Keratinocyte (primary cell): ENCODE measurements around the gene TOB2. TPM values are rescaled to one million over a fixed set of nuclear protein-coding genes. Genes with fewer than 3 reads are reported as not detected.
"Not testable (repeated sequence)": the region's sequence is repeated elsewhere in the genome, so short reads cannot be mapped to it uniquely, and the experiment has no call there.

Experiments used
- DNase-seq: peaks from one replicate; pipeline ENCODE4 v3.0.0-alpha.2; 2011; ENCODE audit warnings: low read depth, missing footprints, low spot score
- FAIRE-seq: peaks from 2 replicates; lab custom pipeline; 2011; peaks lifted over from hg19 to GRCh38; lab: Jason Lieb, UNC
- H2AFZ ChIP-seq: 2 replicates; pipeline ENCODE4 v1.6.0; 2012; ENCODE audit warnings: low read length, control low read depth, inconsistent platforms; ENCODE audit not compliant: control insufficient read depth
- H3K27ac ChIP-seq: 2 replicates; pipeline ENCODE4 v1.5.1; 2011; ENCODE audit warnings: low read length; ENCODE audit not compliant: control insufficient read depth, insufficient read depth
- H3K27me3 ChIP-seq: 3 replicates; pipeline ENCODE4 v1.6.0; 2011; ENCODE audit warnings: low read length; ENCODE audit not compliant: control insufficient read depth, insufficient read depth; ENCODE audit errors: extremely low read depth
- H3K36me3 ChIP-seq, 2 experiments: 2 replicates in 1 of 2; 3 replicates in 1 of 2; pipeline ENCODE4 v1.5.1; 2011; ENCODE audit warnings: low read length in 2 of 2, mild to moderate bottlenecking in 1 of 2; ENCODE audit not compliant: control insufficient read depth in 2 of 2, insufficient read depth in 2 of 2; ENCODE audit errors: extremely low read depth in 1 of 2
- H3K4me1 ChIP-seq: 3 replicates; pipeline ENCODE4 v1.5.1; 2011; ENCODE audit warnings: low read length; ENCODE audit not compliant: control insufficient read depth, insufficient read depth; ENCODE audit errors: extremely low read depth
- H3K4me2 ChIP-seq: 3 replicates; pipeline ENCODE4 v1.6.0; 2011; ENCODE audit warnings: low read depth, low read length; ENCODE audit not compliant: control insufficient read depth, insufficient read depth; ENCODE audit errors: extremely low read depth
- H3K4me3 ChIP-seq, 3 experiments: fragments of 200-600 bp in 1 of 3; sonication (generic) in 1 of 3; 2 replicates in 2 of 3; 3 replicates in 1 of 3; pipeline ENCODE4 v1.5.1; 2011 to 2016; ENCODE audit warnings: low read length in 3 of 3, mild to moderate bottlenecking in 3 of 3, control low read depth in 2 of 3, inconsistent platforms in 1 of 3, low read depth in 1 of 3, mixed read lengths in 1 of 3, mixed run types in 1 of 3, moderate library complexity in 1 of 3; ENCODE audit not compliant: control insufficient read depth in 2 of 3, insufficient read depth in 2 of 3; ENCODE audit errors: extremely low read depth in 1 of 3
- H3K79me2 ChIP-seq: 2 replicates; pipeline ENCODE4 v1.6.0; 2012; ENCODE audit warnings: low read length; ENCODE audit not compliant: control insufficient read depth, insufficient read depth
- H3K9ac ChIP-seq: 3 replicates; pipeline ENCODE4 v1.6.0; 2011; ENCODE audit warnings: low read length; ENCODE audit not compliant: control insufficient read depth, insufficient read depth; ENCODE audit errors: extremely low read depth
- H3K9me1 ChIP-seq: 3 replicates; pipeline ENCODE4 v1.6.0; 2011; ENCODE audit warnings: low read length; ENCODE audit not compliant: control insufficient read depth, insufficient read depth; ENCODE audit errors: extremely low read depth
- H3K9me3 ChIP-seq: 2 replicates; pipeline ENCODE4 v1.5.1; 2012; ENCODE audit warnings: low read depth, low read length; ENCODE audit not compliant: control insufficient read depth
- H4K20me1 ChIP-seq: 3 replicates; pipeline ENCODE4 v1.6.0; 2011; ENCODE audit warnings: low read length; ENCODE audit not compliant: control insufficient read depth, insufficient read depth; ENCODE audit errors: extremely low read depth
- EZH2 ChIP-seq: IDR thresholded peaks from one replicate; pipeline ENCODE4 v1.6.1; 2012; ENCODE audit warnings: inconsistent platforms, mild to moderate bottlenecking, low read length, moderate library complexity
- dilution Hi-C: fragments of 300-500 bp; cut with MboI; formaldehyde crosslinking; loops from one replicate; pipeline ENCODE4 v1.7.0; 2020; ENCODE audit warnings: low sequenced_read_pairs; ENCODE audit not compliant: extremely low pct_ligation_motif_present
- polyA plus RNA-seq, 5 experiments: library from polyadenylated mRNA; depleted of rRNA in 3 of 5; stranded (reverse) in 3 of 5; stranded (forward) in 1 of 5; unstranded in 1 of 5; fragments of >200 nt; gene quantifications; 1 replicate in 1 of 5; 2 replicates in 3 of 5; 3 replicates in 1 of 5; pipeline versions ENCODE4 v1.2.1 to v1.2.3, GENCODE V29; 2011 to 2012; ENCODE audit warnings: missing spikeins in 2 of 5, low read depth in 1 of 5, low replicate concordance in 1 of 5
- TF ChIP-seq, protein P1 (sequence below), 3 experiments: IDR thresholded peaks in 1 of 3; conservative IDR thresholded peaks in 1 of 3; optimal IDR thresholded peaks in 1 of 3; 2 replicates in 2 of 3; 3 replicates in 1 of 3; pipeline versions ENCODE3 to v1.5.1; 2011; ENCODE audit warnings: low read length in 3 of 3, mild to moderate bottlenecking in 3 of 3, moderate library complexity in 2 of 3, control low read depth in 1 of 3, inconsistent platforms in 1 of 3; ENCODE audit not compliant: insufficient read depth in 2 of 3; ENCODE audit errors: extremely low read depth in 1 of 3

Gene TOB2
- polyA plus RNA-seq, 1 donor (not counting 4 experiments of a cell fraction or from before 2014, with no cell fraction given): 14.5 TPM

DNA sequence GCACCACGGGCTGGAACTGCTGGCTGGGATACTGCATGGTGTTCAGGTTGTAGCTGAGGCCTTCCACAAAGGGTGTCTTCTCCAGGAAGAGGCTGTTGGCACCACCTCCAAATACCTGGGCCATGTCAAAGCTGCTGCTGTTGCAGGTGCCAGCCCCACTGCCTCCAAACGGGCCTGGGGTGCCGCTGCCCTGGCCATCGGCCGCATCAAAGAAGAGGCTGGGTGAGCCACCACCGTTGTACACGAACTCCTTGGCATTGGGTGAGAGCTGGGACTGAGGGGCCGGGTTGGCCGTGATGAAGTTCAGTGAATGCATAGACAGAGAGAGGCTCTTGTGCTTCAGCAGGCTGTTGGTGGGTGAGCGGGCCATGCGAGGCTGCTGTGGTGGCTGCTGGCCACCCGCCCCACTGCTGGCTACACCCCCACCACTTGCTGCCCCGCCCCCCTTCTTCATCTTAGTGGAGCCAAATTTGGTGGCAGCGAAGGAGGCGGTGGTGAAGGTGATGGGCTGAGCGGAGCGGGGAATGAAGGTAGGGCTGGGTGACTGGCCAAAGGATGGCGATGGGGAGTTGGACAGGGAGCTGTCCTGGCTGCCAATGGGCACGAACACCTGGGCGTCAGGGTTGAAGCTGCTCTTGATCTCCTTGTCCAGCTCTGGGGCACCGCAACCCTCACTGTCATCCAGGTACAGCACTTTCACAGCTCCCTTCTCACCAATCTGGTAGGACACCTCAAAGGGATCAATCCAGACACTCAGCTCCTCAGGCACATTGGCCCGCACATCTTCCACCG is 10.1 kb downstream of the TOB2 start:
- Histone ChIP-seq H3K27me3 (no peaks in the 10 kb centered on the region), H3K36me3 (peaks cover 41 to 44% of the 10 kb centered on the region in 2 experiments), H3K4me3 (no peak overlapping the region), H2AFZ (no peak overlapping the region), H3K9me3 (no peaks in the 10 kb centered on the region), H3K4me2 (no peak overlapping the region), H4K20me1 (peaks cover 12% of the 10 kb centered on the region), H3K4me1 (no peaks in the 10 kb centered on the region), H3K9ac (no peak overlapping the region), H3K9me1 (no peaks in the 10 kb centered on the region), H3K79me2 (peaks cover 66% of the 10 kb centered on the region), H3K27ac (no peak overlapping the region)
- FAIRE-seq (no peak), DNase-seq (no peak)
- TF ChIP-seq EZH2: no peak
- TF ChIP-seq, protein P1, sequence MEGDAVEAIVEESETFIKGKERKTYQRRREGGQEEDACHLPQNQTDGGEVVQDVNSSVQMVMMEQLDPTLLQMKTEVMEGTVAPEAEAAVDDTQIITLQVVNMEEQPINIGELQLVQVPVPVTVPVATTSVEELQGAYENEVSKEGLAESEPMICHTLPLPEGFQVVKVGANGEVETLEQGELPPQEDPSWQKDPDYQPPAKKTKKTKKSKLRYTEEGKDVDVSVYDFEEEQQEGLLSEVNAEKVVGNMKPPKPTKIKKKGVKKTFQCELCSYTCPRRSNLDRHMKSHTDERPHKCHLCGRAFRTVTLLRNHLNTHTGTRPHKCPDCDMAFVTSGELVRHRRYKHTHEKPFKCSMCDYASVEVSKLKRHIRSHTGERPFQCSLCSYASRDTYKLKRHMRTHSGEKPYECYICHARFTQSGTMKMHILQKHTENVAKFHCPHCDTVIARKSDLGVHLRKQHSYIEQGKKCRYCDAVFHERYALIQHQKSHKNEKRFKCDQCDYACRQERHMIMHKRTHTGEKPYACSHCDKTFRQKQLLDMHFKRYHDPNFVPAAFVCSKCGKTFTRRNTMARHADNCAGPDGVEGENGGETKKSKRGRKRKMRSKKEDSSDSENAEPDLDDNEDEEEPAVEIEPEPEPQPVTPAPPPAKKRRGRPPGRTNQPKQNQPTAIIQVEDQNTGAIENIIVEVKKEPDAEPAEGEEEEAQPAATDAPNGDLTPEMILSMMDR (optimal IDR thresholded peaks at IDR 0.05 in 1 of 3, IDR thresholded peaks at IDR 0.05 in 1 of 3, conservative IDR thresholded peaks at IDR 0.05 in 1 of 3; ENCODE audit: extremely low read depth in 1 of 3, insufficient read depth in 2 of 3, low read length in 3 of 3): no peak
- dilution Hi-C loops: no loop called here

DNA sequence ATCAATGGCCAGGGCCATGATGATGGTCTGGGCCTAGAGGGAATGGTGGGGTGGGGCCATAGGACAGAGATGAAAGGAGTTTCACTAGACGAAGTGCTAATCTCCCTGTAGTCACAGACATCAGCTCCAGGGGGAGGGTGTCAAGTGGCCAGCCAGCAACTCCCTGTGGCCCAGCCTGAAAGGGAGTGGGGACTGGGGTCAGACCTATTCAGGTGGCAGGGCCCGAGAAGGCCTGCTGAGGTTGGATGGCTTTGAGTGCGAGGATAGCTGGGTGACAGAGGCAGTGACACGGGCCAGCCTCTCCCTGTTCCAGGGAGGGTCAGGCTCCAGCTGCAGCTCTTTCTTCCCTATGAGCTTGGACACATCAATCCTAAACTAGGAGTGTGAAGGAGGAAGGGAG is 11.0 kb downstream of the TOB2 start:
- Histone ChIP-seq H4K20me1 (peaks cover 9% of the 10 kb centered on the region), H3K9me1 (no peaks in the 10 kb centered on the region), H3K4me3 (no peak overlapping the region), H3K9ac (no peak overlapping the region), H3K4me2 (no peak overlapping the region), H3K27me3 (no peaks in the 10 kb centered on the region), H3K9me3 (no peaks in the 10 kb centered on the region), H2AFZ (no peak overlapping the region), H3K79me2 (peaks cover 57% of the 10 kb centered on the region), H3K27ac (no peak overlapping the region), H3K4me1 (no peaks in the 10 kb centered on the region), H3K36me3 (peaks cover 39 to 44% of the 10 kb centered on the region in 2 experiments)
- FAIRE-seq: no peak
- TF ChIP-seq, protein P1 (optimal IDR thresholded peaks at IDR 0.05 in 1 of 3, IDR thresholded peaks at IDR 0.05 in 1 of 3, conservative IDR thresholded peaks at IDR 0.05 in 1 of 3; ENCODE audit: extremely low read depth in 1 of 3, insufficient read depth in 2 of 3, low read length in 3 of 3): no peak
- no peak for TF ChIP-seq EZH2
- no peak for DNase-seq
- dilution Hi-C loops: no loop called here

DNA sequence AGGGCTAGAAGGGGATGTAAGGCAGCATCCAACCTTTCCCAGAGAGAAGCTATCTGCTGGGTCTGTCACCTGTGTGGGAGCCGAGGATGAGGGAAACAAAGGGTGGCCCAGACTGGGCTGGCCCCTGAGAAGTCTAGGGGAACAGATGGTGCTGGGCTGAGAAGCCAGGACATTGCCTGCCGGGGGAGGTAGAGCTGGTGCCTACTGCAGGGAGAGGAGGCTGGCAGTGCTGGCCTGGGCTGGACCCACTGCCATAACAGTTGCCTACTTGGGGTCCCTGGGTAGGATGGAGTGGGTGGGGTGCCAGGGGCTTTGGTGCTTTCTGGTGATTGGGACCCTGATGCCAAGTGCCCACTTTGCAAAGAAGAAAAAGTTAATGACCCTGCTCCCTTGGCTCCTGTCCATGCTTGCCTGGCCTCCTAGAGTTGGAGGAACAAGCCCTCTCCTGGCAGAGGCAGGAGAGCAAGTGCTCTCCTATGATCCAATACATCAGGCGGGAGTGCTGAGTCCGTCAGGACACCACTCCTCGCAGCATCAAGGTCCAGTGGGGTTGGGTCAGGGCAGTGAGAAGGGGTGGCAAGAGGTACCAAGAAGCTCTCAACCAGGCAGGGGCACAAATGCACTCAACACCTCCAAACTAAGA is 12.1 kb downstream of the TOB2 start:
- H3K27ac ChIP-seq, H3K9ac ChIP-seq, H2AFZ ChIP-seq, dilution Hi-C loops, H3K4me1 ChIP-seq, H3K4me2 ChIP-seq, H3K9me3 ChIP-seq, FAIRE-seq, H3K27me3 ChIP-seq, DNase-seq, H4K20me1 ChIP-seq, H3K4me3 ChIP-seq, H3K9me1 ChIP-seq: not testable (repeated sequence)
- Histone ChIP-seq H3K36me3 (peaks cover 38 to 41% of the 10 kb centered on the region in 2 experiments), H3K79me2 (peaks cover 48% of the 10 kb centered on the region)
